GM21515 (cell line): ENCODE data around the gene CST1.

ENCODE experiments used
- ATAC-seq: cut with Tn5 transposase; IDR thresholded peaks from one replicate; pipeline ENCODE4 v1.9.1; 2021; ENCODE audit not compliant: unreplicated experiment

CST1 gene

GRCh38 chr20:23710771-23711170, 40.0 kb downstream of the CST1 start:
- no peak for ATAC-seq

GRCh38 chr20:23705895-23706294, 44.8 kb downstream of the CST1 start:
- no peak for ATAC-seq

GRCh38 chr20:23702021-23702420, 48.7 kb downstream of the CST1 start:
- no peak for ATAC-seq

- no peak for ATAC-seq
These were observed 49.8 kb downstream of the CST1 start for GRCh38 chr20:23700931-23701330.

GRCh38 chr20:23697947-23698346, 52.8 kb downstream of the CST1 start:
- no peak for ATAC-seq
